ENCODE measurements around the gene FRG2.
"Not testable (repeated sequence)": the region's sequence is repeated elsewhere in the genome, so short reads cannot be mapped to it uniquely, and the experiment has no call there.

FRG2 gene

DNA sequence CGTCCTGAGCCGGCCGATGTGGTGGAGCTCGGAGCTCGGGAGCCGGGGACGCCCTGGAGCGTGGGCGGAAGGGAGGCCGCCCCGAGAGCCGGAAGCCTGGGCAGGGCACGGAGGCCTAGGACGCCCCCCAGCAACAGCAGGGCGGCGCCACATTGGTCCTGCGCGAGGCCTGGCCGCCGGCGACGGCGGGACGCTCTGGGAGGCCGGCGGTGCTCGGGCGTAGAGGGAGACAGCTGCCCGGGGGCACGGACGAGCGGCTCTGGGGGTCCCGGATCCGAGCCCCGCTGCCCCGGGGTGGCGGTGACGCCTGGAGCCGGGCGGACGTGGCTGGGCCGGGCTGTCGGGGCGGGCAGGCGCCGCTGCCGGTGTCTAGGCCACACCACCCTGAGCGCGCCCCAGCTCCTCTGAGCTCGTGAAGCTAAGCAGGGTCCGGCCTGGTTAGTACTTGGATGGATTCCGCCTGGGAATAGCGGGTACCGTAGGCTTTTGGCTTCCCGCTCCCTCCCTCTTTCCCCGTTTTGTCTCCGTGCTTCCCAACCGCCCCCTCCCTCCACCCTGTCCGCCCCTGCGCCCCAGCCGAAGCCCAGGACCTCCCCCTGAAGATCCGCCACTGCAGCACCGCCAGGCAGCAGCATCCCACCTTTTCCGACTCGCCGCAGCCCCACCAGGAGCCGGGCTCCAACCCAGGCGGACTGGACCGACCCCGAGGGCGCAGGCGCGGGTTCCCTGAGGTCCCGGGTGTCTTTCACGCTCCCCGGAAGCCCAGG is 12.1 kb downstream of the FRG2 start:
- TF ChIP-seq CTCF (conservative IDR thresholded peaks at IDR 0.05; ENCODE audit: control insufficient read depth, insufficient read depth, low read depth, low read length): no peak
- no peak for DNase-seq (ENCODE audit: low read depth)
- H3K4me3 ChIP-seq (ENCODE audit: control insufficient read depth, low read depth, low read length): no peak overlapping the region

GRCh38 chr4:189989941-189990340 is 37.1 kb downstream of the FRG2 start:
- not testable (repeated sequence) for DNase-seq (ENCODE audit: low read depth); H3K4me3 ChIP-seq (ENCODE audit: control insufficient read depth, low read depth, low read length)

GRCh38 chr4:189988877-189989431 is 38.1 kb downstream of the FRG2 start:
- TF ChIP-seq CTCF (conservative IDR thresholded peaks at IDR 0.05; ENCODE audit: control insufficient read depth, insufficient read depth, low read depth, low read length): no peak
- DNase-seq (ENCODE audit: low read depth): no peak

GRCh38 chr4:189985651-189986243 is 41.3 kb downstream of the FRG2 start:
- H3K4me3 ChIP-seq (ENCODE audit: control insufficient read depth, low read depth, low read length); DNase-seq (ENCODE audit: low read depth): not testable (repeated sequence)

More at GRCh38 chr4:189988877-189989431, 38.1 kb downstream of the FRG2 start:
- no peak overlapping the region for H3K4me3 ChIP-seq (ENCODE audit: control insufficient read depth, low read depth, low read length)

- DNase-seq (ENCODE audit: low read depth); H3K4me3 ChIP-seq (ENCODE audit: control insufficient read depth, low read depth, low read length): not testable (repeated sequence)
Observed at GRCh38 chr4:189984661-189985060, 42.4 kb downstream of the FRG2 start.

DNA sequence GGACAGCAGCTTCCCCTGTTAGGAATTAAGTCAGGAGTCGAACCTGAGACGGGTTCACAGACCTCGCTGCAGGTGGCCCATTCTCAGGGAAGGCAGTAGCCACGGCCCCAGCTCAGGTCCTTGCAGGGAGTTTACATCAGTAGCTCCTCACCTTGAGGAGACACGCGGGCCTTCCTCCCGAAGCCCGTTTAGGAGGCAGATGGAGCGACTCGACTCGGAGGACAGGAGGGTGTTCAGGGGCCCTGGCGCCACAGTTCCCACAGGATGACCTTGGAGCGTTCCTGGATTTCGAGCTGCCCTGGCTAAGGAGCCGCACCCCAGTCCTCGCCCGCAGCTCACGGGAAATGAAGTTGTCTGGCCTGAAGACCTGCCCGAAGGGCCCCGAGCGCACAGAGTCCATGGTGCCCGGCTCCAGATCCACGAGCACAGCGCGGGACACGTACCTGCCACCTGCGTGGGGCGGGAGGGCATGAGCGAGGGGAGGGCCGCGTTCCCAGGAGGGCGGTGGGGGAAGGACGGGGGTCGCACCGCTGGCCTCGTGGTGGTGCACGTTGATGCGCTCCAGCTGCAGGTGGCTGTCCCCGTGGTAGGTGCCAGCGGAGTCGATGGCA is 43.0 kb downstream of the FRG2 start:
- not testable (repeated sequence) for DNase-seq (ENCODE audit: low read depth); H3K4me3 ChIP-seq (ENCODE audit: control insufficient read depth, low read depth, low read length)

- TF ChIP-seq CTCF (conservative IDR thresholded peaks at IDR 0.05; ENCODE audit: control insufficient read depth, insufficient read depth, low read depth, low read length): no peak
- DNase-seq (ENCODE audit: low read depth): no peak
- H3K4me3 ChIP-seq (ENCODE audit: control insufficient read depth, low read depth, low read length): no peak overlapping the region
Observed at GRCh38 chr4:189981970-189982369, 45.1 kb downstream of the FRG2 start.

- H3K4me3 ChIP-seq (ENCODE audit: control insufficient read depth, low read depth, low read length); DNase-seq (ENCODE audit: low read depth): not testable (repeated sequence)
Observed at GRCh38 chr4:189980292-189980691, 46.8 kb downstream of the FRG2 start.

DNA sequence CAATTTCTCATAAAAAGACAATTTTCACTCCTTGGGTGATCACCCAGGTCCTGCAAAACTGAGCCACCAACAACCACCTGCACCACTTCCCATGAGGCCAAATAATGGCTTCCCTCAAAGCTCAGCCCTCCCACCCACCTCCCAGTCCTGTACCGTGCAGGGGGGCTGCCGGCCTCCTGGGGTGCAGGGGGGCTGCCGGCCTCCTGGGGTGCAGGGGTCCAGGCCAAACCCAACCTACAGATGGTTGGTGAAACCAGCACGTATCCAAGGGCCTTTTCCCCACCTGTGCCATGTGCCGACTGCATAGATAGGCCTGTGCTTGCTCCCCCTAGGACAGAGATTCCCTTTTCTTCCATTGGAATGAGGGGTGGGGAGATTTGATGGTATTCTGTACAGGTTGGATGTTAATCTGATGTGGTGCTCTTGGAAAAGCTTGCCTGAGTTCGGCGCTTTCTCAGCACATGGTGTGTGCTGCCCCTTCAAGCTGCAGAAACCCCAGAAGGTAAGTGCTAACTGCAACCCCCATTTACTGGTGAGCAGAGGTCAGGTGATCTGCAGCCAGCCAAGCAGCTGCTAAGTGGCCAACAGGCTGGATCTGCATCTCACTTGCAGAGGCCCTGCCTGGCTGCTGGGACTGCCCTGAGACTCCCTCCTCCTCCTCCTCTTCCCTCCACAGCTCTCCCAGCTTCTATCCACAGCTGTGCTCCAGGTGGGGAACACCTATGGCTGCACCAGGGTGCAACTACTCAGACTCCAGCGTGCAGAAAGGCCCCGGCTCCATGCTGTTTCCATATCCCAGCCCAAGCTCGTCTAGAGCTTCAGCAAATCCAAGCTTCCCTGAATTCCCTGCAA is 47.6 kb downstream of the FRG2 start:
- no peak for TF ChIP-seq CTCF (conservative IDR thresholded peaks at IDR 0.05; ENCODE audit: control insufficient read depth, insufficient read depth, low read depth, low read length)
- H3K4me3 ChIP-seq (ENCODE audit: control insufficient read depth, low read depth, low read length): no peak overlapping the region
- DNase-seq (ENCODE audit: low read depth): no peak
